Psoas muscle (tissue), 8 donors: Measurements from ENCODE around the gene ALG13. TPM values are rescaled to one million over a fixed set of nuclear protein-coding genes. Genes with fewer than 3 reads are reported as not detected.

Experiments
- ATAC-seq, 4 donors: fragments of 200-7000 bp; cut with Tn5 transposase; one replicate each; pipeline ENCODE4 v1.9.1; 2020; ENCODE audit warnings: moderate library complexity in 3 of 4, mild to moderate bottlenecking in 2 of 4
- DNase-seq, 2 donors: peaks; one replicate each; pipeline ENCODE4 v3.0.0-alpha.2; 2020
- H3K27ac ChIP-seq: fragments of 200-600 bp; one replicate; pipeline ENCODE4 v1.8.0; 2022
- H3K27me3 ChIP-seq, 3 donors: fragments of 200-600 bp in 1 of 3; one replicate each; pipeline versions ENCODE4 v1.6.1 to v1.8.0; 2013 to 2022; ENCODE audit warnings: low read length in 2 of 3, mild to moderate bottlenecking in 2 of 3, moderate library complexity in 1 of 3; ENCODE audit not compliant: insufficient read depth in 3 of 3
- H3K36me3 ChIP-seq, 2 donors: fragments of 200-600 bp in 1 of 2; one replicate each; pipeline versions ENCODE4 v1.6.1 to v1.8.0; 2013 to 2022; ENCODE audit warnings: low read depth in 1 of 2, mild to moderate bottlenecking in 1 of 2, moderate library complexity in 1 of 2; ENCODE audit not compliant: insufficient read depth in 1 of 2
- H3K4me1 ChIP-seq: fragments of 200-600 bp; one replicate; pipeline ENCODE4 v1.8.0; 2022
- H3K4me3 ChIP-seq: fragments of 200-600 bp; one replicate; pipeline ENCODE4 v1.8.0; 2022; ENCODE audit warnings: mild to moderate bottlenecking
- H3K9me3 ChIP-seq: fragments of 200-600 bp; one replicate; pipeline ENCODE4 v1.8.0; 2022
- WGBS, 3 donors: extraction: QIAGEN DNeasy Blood & Tissue Kit; methylation state at CpG; one replicate each; pipeline versions ENCODE4 v1.1.6 to v1.1.7; 2013; 5-methylcytosine and 5-hydroxymethylcytosine counted together
- intact Hi-C, 2 donors: fragments of 100-400 bp; cut with DNase I; formaldehyde crosslinking; loops; one replicate each; pipeline versions ENCODE4 v1.11.0 to v1.14.2; 2022
- polyA plus RNA-seq, 3 donors: library from polyadenylated mRNA; stranded (reverse); fragments of 200-250 nt; gene quantifications; one replicate each; pipeline ENCODE4 v1.2.3, GENCODE V29; 2013
- total RNA-seq, 4 donors: library from RNA; stranded (reverse); fragmentation: NEBNext Ultra II Directional in 2 of 4; extraction: Animal tissue kit (Norgen Biotek cat#: 25700) in 2 of 4; gene quantifications; one replicate each; pipeline versions ENCODE4 v1.2.1 to v1.2.4, GENCODE V29; 2021 to 2023
- TF ChIP-seq, protein P1 (sequence below): fragments of 200-600 bp; IDR thresholded peaks from one replicate; pipeline ENCODE4 v1.8.0; 2022; ENCODE audit warnings: antibody characterized with exemption
- donor health status: healthy with polysubstance abuse.
- donor health status: DM: no; HTN: no; CAD: no; lungs with moderate emphysema.
- donor health status: Bipolar disorder and iron deficiency.
- donor health status: healthy.
- donor health status: DM: yes; HTN: yes; CAD: no.
- donor health status: DM: no; HTN: no; CAD: no.
- donor health status: DM: no; HTN: no; CAD: no.
- donor health status: DM: yes; HTN: yes; CAD: no.

ALG13 gene
- total and polyA plus RNA-seq, 7 donors: 11.2 to 20.0 (median 16.8) TPM

GRCh38 chrX:111661241-111661640, 19.7 kb upstream of the ALG13 start:
- whole genome bisulfite sequencing, 3 donors: 87 to 93% (median 88%) methylated on average over 1 of the region's 1 CpG
- TF ChIP-seq, protein P1, sequence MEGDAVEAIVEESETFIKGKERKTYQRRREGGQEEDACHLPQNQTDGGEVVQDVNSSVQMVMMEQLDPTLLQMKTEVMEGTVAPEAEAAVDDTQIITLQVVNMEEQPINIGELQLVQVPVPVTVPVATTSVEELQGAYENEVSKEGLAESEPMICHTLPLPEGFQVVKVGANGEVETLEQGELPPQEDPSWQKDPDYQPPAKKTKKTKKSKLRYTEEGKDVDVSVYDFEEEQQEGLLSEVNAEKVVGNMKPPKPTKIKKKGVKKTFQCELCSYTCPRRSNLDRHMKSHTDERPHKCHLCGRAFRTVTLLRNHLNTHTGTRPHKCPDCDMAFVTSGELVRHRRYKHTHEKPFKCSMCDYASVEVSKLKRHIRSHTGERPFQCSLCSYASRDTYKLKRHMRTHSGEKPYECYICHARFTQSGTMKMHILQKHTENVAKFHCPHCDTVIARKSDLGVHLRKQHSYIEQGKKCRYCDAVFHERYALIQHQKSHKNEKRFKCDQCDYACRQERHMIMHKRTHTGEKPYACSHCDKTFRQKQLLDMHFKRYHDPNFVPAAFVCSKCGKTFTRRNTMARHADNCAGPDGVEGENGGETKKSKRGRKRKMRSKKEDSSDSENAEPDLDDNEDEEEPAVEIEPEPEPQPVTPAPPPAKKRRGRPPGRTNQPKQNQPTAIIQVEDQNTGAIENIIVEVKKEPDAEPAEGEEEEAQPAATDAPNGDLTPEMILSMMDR: no peak
- no peak for DNase-seq
- Histone ChIP-seq H3K4me3 (no peak overlapping the region), H3K27ac (no peak overlapping the region), H3K27me3 (no peaks in the 10 kb centered on the region), H3K9me3 (no peaks in the 10 kb centered on the region), H3K36me3 (no peaks in the 10 kb centered on the region), H3K4me1 (no peaks in the 10 kb centered on the region)
- intact Hi-C loops: no loop called here
- no peak for ATAC-seq

DNA sequence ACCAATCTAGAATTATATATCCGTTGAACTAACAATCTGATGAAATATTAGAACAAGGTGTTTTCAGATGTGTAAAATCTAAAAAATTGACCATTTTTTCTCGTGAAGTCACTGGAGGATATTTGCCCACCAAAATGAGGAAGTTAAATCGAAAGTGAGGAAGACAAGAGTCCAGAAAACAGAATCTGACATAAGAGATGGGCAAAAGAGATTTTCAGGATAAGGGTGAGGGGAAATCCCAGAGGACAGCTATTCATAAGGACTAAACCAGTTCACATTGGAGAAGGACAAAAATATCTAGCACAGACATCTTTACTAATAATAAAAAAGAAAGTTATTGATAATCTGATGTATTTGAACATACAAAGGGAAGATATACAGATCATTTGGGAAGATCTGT, 18.7 kb upstream of the ALG13 start:
- H3K4me3 ChIP-seq: no peak overlapping the region
- no peak overlapping the region for H3K27ac ChIP-seq
- 63 to 85% (median 83%) methylated on average over 3 of the region's 3 CpGs for WGBS, 3 donors
- no peaks in the 10 kb centered on the region for H3K4me1 ChIP-seq
- TF ChIP-seq, protein P1: no peak
- no peaks in the 10 kb centered on the region for H3K27me3 ChIP-seq
- no peak for ATAC-seq
- intact Hi-C loops: no loop called here
- no peaks in the 10 kb centered on the region for H3K9me3 ChIP-seq
- no peak for DNase-seq
- no peaks in the 10 kb centered on the region for H3K36me3 ChIP-seq

- DNase-seq (no peak), ATAC-seq (no peak)
- Histone ChIP-seq H3K4me1 (no peaks in the 10 kb centered on the region), H3K4me3 (no peak overlapping the region), H3K9me3 (no peaks in the 10 kb centered on the region), H3K27ac (no peak overlapping the region), H3K27me3 (peaks cover 0 to 21% (median 0%) of the 10 kb centered on the region in 3 donors), H3K36me3 (no peaks in the 10 kb centered on the region)
- 58% methylated on average over 7 of the region's 7 CpGs for WGBS, 3 donors
- intact Hi-C loops: no loop called here
- TF ChIP-seq, protein P1: no peak
Measured at GRCh38 chrX:111671668-111672067, 9.3 kb upstream of the ALG13 start.

- no peak for DNase-seq
Measured at GRCh38 chrX:111687305-111687704, 6.3 kb downstream of the ALG13 start.

More at GRCh38 chrX:111687305-111687704, 6.3 kb downstream of the ALG13 start:
- no peak overlapping the region for H3K4me3 ChIP-seq
- WGBS, 3 donors: 98 to 100% (median 98%) methylated on average over 2 of the region's 2 CpGs
- peaks cover 0 to 4% (median 0%) of the 10 kb centered on the region in 3 donors for H3K27me3 ChIP-seq
- no peak overlapping the region for H3K27ac ChIP-seq
- H3K9me3 ChIP-seq: no peaks in the 10 kb centered on the region
- peaks cover 0 to 92% of the 10 kb centered on the region in 2 donors for H3K36me3 ChIP-seq
- H3K4me1 ChIP-seq: no peaks in the 10 kb centered on the region
- TF ChIP-seq, protein P1: no peak
- no peak for ATAC-seq
- intact Hi-C loops: no loop called here
